HEK293 (cell line): Measurements from ENCODE around the gene REV3L.
A peak's percentile ranks its signal among the peaks of the same experiment; 100 is the strongest.

Experiments used
- CTCF ChIA-PET: fragments of 350-600 bp; formaldehyde crosslinking; extraction: SDS; loops from one replicate; lab custom pipeline; 2021; ENCODE audit warnings: antibody characterized with exemption; lab: Yijun Ruan, JAX
- POLR2A ChIA-PET: fragments of 300-600 bp; formaldehyde crosslinking; extraction: SDS; loops from one replicate; lab custom pipeline; 2020; ENCODE audit warnings: antibody characterized with exemption, inconsistent platforms; lab: Yijun Ruan, JAX
- H3K27ac ChIP-seq: fragments of 200-500 bp; sonication (Bioruptor generic); 2 replicates; pipeline ENCODE4 v1.5.1; 2014; ENCODE audit warnings: low read depth, low read length, control low read depth, inconsistent platforms; ENCODE audit errors: extremely low read depth
- H3K36me3 ChIP-seq, 2 experiments: fragments of 200-500 bp in 1 of 2; sonication (Bioruptor generic) in 1 of 2; 1 replicate in 1 of 2; 2 replicates in 1 of 2; pipeline ENCODE4 v1.5.1; 2014 to 2017; ENCODE audit warnings: inconsistent platforms in 2 of 2, low read length in 2 of 2; ENCODE audit not compliant: control insufficient read depth in 2 of 2, insufficient read depth in 1 of 2
- H3K4me1 ChIP-seq: fragments of 200-500 bp; sonication (Bioruptor generic); 2 replicates; pipeline ENCODE4 v1.5.1; 2014; ENCODE audit warnings: mild to moderate bottlenecking, low read length, inconsistent platforms; ENCODE audit not compliant: control insufficient read depth, insufficient read depth
- H3K4me3 ChIP-seq: 2 replicates; pipeline ENCODE4 v1.5.1; 2011; ENCODE audit warnings: low read depth, mild to moderate bottlenecking, control low read depth, low read length, moderate library complexity
- H3K9me3 ChIP-seq: fragments of 200-500 bp; sonication (Bioruptor generic); 2 replicates; pipeline ENCODE4 v1.5.1; 2014; ENCODE audit warnings: low read depth, low read length, inconsistent platforms; ENCODE audit not compliant: control insufficient read depth, insufficient read depth
- KLF1 ChIP-seq: fragments of 450-650 bp; formaldehyde crosslinking; IDR thresholded peaks from 2 replicates; pipeline ENCODE4 v1.5.1; 2016; ENCODE audit warnings: missing biosample characterization, missing genetic modification characterization
- KLF8 ChIP-seq: fragments of 450-650 bp; formaldehyde crosslinking; IDR thresholded peaks from 2 replicates; pipeline ENCODE4 v1.5.1; 2016; ENCODE audit warnings: missing biosample characterization, missing genetic modification characterization
- SALL2 ChIP-seq: fragments of 450-650 bp; formaldehyde crosslinking; IDR thresholded peaks from 2 replicates; pipeline ENCODE4 v1.5.0; 2017; ENCODE audit warnings: missing biosample characterization, mild to moderate bottlenecking, missing genetic modification characterization, borderline replicate concordance
- SCRT2 ChIP-seq: fragments of 450-650 bp; formaldehyde crosslinking; IDR thresholded peaks from 2 replicates; pipeline ENCODE4 v1.5.1; 2016; ENCODE audit warnings: missing biosample characterization, missing genetic modification characterization
- SP2 ChIP-seq: fragments of 450-650 bp; formaldehyde crosslinking; IDR thresholded peaks from 2 replicates; pipeline ENCODE4 v1.5.1; 2016; ENCODE audit warnings: missing biosample characterization, missing genetic modification characterization
- WT1 ChIP-seq: fragments of 450-650 bp; formaldehyde crosslinking; IDR thresholded peaks from 2 replicates; pipeline ENCODE4 v1.5.1; 2016; ENCODE audit warnings: missing biosample characterization, missing genetic modification characterization
- YY1 ChIP-seq: fragments of 450-650 bp; formaldehyde crosslinking; IDR thresholded peaks from 2 replicates; pipeline ENCODE4 v1.5.1; 2018; ENCODE audit warnings: missing biosample characterization, missing genetic modification characterization
- ZBTB17 ChIP-seq: fragments of 450-650 bp; formaldehyde crosslinking; IDR thresholded peaks from 2 replicates; pipeline ENCODE4 v1.5.1; 2016; ENCODE audit warnings: missing biosample characterization, missing genetic modification characterization
- ZBTB21 ChIP-seq: fragments of 450-650 bp; formaldehyde crosslinking; IDR thresholded peaks from 2 replicates; pipeline ENCODE4 v1.5.1; 2017; ENCODE audit warnings: missing biosample characterization, missing genetic modification characterization
- ZFHX2 ChIP-seq: fragments of 450-650 bp; formaldehyde crosslinking; conservative IDR thresholded peaks from 2 replicates; pipeline ENCODE4 v1.5.1; 2016; ENCODE audit warnings: missing biosample characterization, missing genetic modification characterization
- ZFP69B ChIP-seq: fragments of 450-650 bp; formaldehyde crosslinking; IDR thresholded peaks from 2 replicates; pipeline ENCODE4 v1.5.1; 2016; ENCODE audit warnings: missing biosample characterization, missing genetic modification characterization
- ZNF155 ChIP-seq: fragments of 450-650 bp; formaldehyde crosslinking; IDR thresholded peaks from 2 replicates; pipeline ENCODE4 v1.5.1; 2016; ENCODE audit warnings: missing biosample characterization, missing genetic modification characterization
- ZNF2 ChIP-seq: fragments of 450-650 bp; formaldehyde crosslinking; IDR thresholded peaks from 2 replicates; pipeline ENCODE4 v1.5.1; 2016; ENCODE audit warnings: missing biosample characterization, missing genetic modification characterization
- ZNF341 ChIP-seq: fragments of 450-650 bp; formaldehyde crosslinking; IDR thresholded peaks from 2 replicates; pipeline ENCODE4; 2016; ENCODE audit warnings: low read depth, missing biosample characterization, missing genetic modification characterization
- ZNF391 ChIP-seq: fragments of 450-650 bp; formaldehyde crosslinking; IDR thresholded peaks from 2 replicates; pipeline ENCODE4 v1.5.1; 2016; ENCODE audit warnings: low read depth, missing biosample characterization, missing genetic modification characterization, borderline replicate concordance
- ZNF423 ChIP-seq: fragments of 450-650 bp; formaldehyde crosslinking; IDR thresholded peaks from 2 replicates; pipeline ENCODE4 v1.5.1; 2016; ENCODE audit warnings: missing biosample characterization, missing genetic modification characterization
- ZNF549 ChIP-seq: fragments of 450-650 bp; IDR thresholded peaks from 2 replicates; pipeline ENCODE4 v1.5.1; 2018; ENCODE audit warnings: missing biosample characterization, missing genetic modification characterization, mild to moderate bottlenecking, inconsistent platforms, moderate library complexity
- ZNF585B ChIP-seq: fragments of 450-650 bp; formaldehyde crosslinking; IDR thresholded peaks from 2 replicates; pipeline ENCODE4 v1.5.1; 2016; ENCODE audit warnings: missing biosample characterization, missing genetic modification characterization
- ZNF623 ChIP-seq: fragments of 450-650 bp; formaldehyde crosslinking; IDR thresholded peaks from 2 replicates; pipeline ENCODE4 v1.5.1; 2016; ENCODE audit warnings: missing biosample characterization, missing genetic modification characterization
- ZNF660 ChIP-seq: fragments of 450-650 bp; IDR thresholded peaks from 2 replicates; pipeline ENCODE4 v1.5.1; 2018; ENCODE audit warnings: missing biosample characterization, mild to moderate bottlenecking, missing genetic modification characterization
- ZSCAN23 ChIP-seq: fragments of 450-650 bp; formaldehyde crosslinking; IDR thresholded peaks from 2 replicates; pipeline ENCODE4 v1.5.1; 2016; ENCODE audit warnings: missing biosample characterization, missing genetic modification characterization
- TF ChIP-seq, protein P1 (sequence below): fragments of 450-650 bp; IDR thresholded peaks from 2 replicates; pipeline ENCODE4 v1.5.1; 2018; ENCODE audit warnings: missing biosample characterization, missing genetic modification characterization
- TF ChIP-seq, protein P2 (sequence below): fragments of 450-650 bp; formaldehyde crosslinking; IDR thresholded peaks from 2 replicates; pipeline ENCODE4 v1.5.1; 2016; ENCODE audit warnings: missing biosample characterization, missing genetic modification characterization
- TF ChIP-seq, protein P3 (sequence below): sonication (generic); formaldehyde crosslinking; IDR thresholded peaks from 2 replicates; pipeline ENCODE4 v1.8.1; 2022; ENCODE audit warnings: mild to moderate bottlenecking, moderate library complexity, missing genetic modification reagents
- TF ChIP-seq, protein P4 (sequence below): fragments of 450-650 bp; IDR thresholded peaks from 2 replicates; pipeline ENCODE4 v1.5.1; 2018; ENCODE audit warnings: missing biosample characterization, mild to moderate bottlenecking, missing genetic modification characterization

REV3L gene, protein sequence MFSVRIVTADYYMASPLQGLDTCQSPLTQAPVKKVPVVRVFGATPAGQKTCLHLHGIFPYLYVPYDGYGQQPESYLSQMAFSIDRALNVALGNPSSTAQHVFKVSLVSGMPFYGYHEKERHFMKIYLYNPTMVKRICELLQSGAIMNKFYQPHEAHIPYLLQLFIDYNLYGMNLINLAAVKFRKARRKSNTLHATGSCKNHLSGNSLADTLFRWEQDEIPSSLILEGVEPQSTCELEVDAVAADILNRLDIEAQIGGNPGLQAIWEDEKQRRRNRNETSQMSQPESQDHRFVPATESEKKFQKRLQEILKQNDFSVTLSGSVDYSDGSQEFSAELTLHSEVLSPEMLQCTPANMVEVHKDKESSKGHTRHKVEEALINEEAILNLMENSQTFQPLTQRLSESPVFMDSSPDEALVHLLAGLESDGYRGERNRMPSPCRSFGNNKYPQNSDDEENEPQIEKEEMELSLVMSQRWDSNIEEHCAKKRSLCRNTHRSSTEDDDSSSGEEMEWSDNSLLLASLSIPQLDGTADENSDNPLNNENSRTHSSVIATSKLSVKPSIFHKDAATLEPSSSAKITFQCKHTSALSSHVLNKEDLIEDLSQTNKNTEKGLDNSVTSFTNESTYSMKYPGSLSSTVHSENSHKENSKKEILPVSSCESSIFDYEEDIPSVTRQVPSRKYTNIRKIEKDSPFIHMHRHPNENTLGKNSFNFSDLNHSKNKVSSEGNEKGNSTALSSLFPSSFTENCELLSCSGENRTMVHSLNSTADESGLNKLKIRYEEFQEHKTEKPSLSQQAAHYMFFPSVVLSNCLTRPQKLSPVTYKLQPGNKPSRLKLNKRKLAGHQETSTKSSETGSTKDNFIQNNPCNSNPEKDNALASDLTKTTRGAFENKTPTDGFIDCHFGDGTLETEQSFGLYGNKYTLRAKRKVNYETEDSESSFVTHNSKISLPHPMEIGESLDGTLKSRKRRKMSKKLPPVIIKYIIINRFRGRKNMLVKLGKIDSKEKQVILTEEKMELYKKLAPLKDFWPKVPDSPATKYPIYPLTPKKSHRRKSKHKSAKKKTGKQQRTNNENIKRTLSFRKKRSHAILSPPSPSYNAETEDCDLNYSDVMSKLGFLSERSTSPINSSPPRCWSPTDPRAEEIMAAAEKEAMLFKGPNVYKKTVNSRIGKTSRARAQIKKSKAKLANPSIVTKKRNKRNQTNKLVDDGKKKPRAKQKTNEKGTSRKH (N-terminal part only)

DNA sequence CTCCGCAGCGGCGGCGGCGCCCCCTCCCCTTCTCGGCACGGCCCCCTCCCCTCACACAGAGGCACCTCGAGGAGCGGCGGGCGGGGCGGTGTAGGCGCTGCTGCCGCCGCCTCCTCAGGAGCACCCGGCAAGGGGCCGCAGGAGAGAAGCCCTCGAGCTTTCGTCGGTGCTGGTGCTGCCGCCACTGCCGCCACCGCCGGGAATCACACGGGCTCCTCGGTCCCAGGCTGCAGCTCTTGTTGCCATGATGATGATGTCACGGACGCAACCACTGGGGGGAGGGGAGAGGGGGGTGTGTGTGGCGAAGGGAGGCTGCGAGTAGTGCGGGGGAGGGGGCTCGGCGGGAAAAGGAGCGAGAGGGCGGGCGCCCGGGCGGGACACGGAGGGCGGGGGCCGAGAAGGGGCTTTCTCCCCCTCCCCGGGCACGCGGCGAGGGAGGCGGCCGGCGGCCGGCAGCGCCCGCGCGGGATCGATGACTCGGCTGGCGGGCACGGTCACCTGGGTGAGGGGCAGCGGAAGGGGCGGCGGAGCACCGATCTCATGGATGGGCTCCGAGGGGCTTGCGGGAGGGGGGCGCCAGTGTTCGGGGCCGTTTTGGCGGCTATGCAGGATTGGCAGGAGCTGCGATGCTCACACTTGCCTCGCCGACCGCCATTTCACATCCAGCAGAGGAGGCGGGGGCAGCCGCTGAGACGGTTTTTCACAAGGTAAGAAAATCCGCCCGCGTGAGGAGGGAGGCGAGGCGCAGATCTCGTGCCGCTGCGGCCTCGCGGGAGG, at the start of gene REV3L:
REV3L (minus strand) TSS at position 260 of the 777 bp plus-strand sequence. CDS start 330 bp downstream, outside the sequence.
- peak within 1 kb of the TSS; percentile 70 for H3K4me3 ChIP-seq
- peak within 1 kb of the TSS; percentile 100 for H3K27ac ChIP-seq
- ChIA-PET POLR2A (interaction anchor here (0.5 to 4.3 kb wide), 35 partner anchors 15 to 1167 kb away, joined by 3 to 56 read pairs (median 5); partner anchors contain the start of genes AMD1, CDK19 and TRAF3IP2), CTCF (interaction anchor here (0.6 to 1.6 kb wide), 4 partner anchors 43 to 224 kb away, joined by 3 to 4 read pairs (median 3); a partner anchor contains a TSS)
- no peaks in the 10 kb centered on the region for H3K9me3 ChIP-seq
- peaks cover 0 to 19% of the 10 kb centered on the region in 2 experiments; a peak in 1 of 3 replicates for H3K36me3 ChIP-seq
- peaks cover 9% of the 10 kb centered on the region for H3K4me1 ChIP-seq
- TF ChIP-seq ZFHX2 (peak; percentile 89), ZBTB21 (tag by site-specific recombination) (peak; percentile 87), ZNF341 (tag by site-specific recombination) (peak; percentile 49), SCRT2 (peak; percentile 50), ZNF391 (tag by site-specific recombination) (peak; percentile 89), SP2 (tag by site-specific recombination) (peak; percentile 52; the same call in 1 of the 2 replicates), ZNF585B (0 out of 2 replicates have a peak, but pooled peaks have one; percentile 2), KLF1 (tag by site-specific recombination) (no peak), ZNF155 (tag by site-specific recombination) (no peak), WT1 (tag by site-specific recombination) (peak; percentile 64; the same call in 1 of the 2 replicates), KLF8 (tag by site-specific recombination) (peak; percentile 87), ZNF549 (tag by site-specific recombination) (no peak), ZNF623 (tag by site-specific recombination) (no peak), ZNF423 (peak; percentile 60; the same call in 1 of the 2 replicates), SALL2 (peak; percentile 48; the same call in 1 of the 2 replicates), ZNF660 (tag by site-specific recombination) (0 out of 2 replicates have a peak, but pooled peaks have one; percentile 7), ZNF2 (peak; percentile 54; the same call in 1 of the 2 replicates), ZBTB17 (tag by site-specific recombination) (peak; percentile 99), YY1 (peak; percentile 82), ZFP69B (peak; percentile 28; the same call in 1 of the 2 replicates), ZSCAN23 (tag by site-specific recombination) (peak; percentile 51; the same call in 1 of the 2 replicates)
- TF ChIP-seq, protein P1, sequence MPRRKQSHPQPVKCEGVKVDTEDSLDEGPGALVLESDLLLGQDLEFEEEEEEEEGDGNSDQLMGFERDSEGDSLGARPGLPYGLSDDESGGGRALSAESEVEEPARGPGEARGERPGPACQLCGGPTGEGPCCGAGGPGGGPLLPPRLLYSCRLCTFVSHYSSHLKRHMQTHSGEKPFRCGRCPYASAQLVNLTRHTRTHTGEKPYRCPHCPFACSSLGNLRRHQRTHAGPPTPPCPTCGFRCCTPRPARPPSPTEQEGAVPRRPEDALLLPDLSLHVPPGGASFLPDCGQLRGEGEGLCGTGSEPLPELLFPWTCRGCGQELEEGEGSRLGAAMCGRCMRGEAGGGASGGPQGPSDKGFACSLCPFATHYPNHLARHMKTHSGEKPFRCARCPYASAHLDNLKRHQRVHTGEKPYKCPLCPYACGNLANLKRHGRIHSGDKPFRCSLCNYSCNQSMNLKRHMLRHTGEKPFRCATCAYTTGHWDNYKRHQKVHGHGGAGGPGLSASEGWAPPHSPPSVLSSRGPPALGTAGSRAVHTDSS (tag by site-specific recombination), result no peak
- TF ChIP-seq, protein P2, sequence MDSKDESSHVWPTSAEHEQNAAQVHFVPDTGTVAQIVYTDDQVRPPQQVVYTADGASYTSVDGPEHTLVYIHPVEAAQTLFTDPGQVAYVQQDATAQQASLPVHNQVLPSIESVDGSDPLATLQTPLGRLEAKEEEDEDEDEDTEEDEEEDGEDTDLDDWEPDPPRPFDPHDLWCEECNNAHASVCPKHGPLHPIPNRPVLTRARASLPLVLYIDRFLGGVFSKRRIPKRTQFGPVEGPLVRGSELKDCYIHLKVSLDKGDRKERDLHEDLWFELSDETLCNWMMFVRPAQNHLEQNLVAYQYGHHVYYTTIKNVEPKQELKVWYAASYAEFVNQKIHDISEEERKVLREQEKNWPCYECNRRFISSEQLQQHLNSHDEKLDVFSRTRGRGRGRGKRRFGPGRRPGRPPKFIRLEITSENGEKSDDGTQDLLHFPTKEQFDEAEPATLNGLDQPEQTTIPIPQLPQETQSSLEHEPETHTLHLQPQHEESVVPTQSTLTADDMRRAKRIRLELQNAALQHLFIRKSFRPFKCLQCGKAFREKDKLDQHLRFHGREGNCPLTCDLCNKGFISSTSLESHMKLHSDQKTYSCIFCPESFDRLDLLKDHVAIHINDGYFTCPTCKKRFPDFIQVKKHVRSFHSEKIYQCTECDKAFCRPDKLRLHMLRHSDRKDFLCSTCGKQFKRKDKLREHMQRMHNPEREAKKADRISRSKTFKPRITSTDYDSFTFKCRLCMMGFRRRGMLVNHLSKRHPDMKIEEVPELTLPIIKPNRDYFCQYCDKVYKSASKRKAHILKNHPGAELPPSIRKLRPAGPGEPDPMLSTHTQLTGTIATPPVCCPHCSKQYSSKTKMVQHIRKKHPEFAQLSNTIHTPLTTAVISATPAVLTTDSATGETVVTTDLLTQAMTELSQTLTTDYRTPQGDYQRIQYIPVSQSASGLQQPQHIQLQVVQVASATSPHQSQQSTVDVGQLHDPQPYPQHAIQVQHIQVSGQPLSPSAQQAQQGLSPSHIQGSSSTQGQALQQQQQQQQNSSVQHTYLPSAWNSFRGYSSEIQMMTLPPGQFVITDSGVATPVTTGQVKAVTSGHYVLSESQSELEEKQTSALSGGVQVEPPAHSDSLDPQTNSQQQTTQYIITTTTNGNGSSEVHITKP (tag by site-specific recombination), result peak; percentile 95
- TF ChIP-seq, protein P3, sequence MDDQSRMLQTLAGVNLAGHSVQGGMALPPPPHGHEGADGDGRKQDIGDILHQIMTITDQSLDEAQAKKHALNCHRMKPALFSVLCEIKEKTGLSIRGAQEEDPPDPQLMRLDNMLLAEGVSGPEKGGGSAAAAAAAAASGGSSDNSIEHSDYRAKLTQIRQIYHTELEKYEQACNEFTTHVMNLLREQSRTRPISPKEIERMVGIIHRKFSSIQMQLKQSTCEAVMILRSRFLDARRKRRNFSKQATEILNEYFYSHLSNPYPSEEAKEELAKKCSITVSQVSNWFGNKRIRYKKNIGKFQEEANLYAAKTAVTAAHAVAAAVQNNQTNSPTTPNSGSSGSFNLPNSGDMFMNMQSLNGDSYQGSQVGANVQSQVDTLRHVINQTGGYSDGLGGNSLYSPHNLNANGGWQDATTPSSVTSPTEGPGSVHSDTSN (CRISPR knock-in tag), result no peak
- TF ChIP-seq, protein P4, sequence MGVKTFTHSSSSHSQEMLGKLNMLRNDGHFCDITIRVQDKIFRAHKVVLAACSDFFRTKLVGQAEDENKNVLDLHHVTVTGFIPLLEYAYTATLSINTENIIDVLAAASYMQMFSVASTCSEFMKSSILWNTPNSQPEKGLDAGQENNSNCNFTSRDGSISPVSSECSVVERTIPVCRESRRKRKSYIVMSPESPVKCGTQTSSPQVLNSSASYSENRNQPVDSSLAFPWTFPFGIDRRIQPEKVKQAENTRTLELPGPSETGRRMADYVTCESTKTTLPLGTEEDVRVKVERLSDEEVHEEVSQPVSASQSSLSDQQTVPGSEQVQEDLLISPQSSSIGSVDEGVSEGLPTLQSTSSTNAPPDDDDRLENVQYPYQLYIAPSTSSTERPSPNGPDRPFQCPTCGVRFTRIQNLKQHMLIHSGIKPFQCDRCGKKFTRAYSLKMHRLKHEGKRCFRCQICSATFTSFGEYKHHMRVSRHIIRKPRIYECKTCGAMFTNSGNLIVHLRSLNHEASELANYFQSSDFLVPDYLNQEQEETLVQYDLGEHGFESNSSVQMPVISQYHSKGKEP (tag by site-specific recombination), result peak; percentile 44; the same call in 1 of the 2 replicates
